Keratinocyte (primary cell): ENCODE measurements around the gene FOXP4. TPM values are rescaled to one million over a fixed set of nuclear protein-coding genes. Genes with fewer than 3 reads are reported as not detected.

Experiments used
- DNase-seq: peaks from one replicate; pipeline ENCODE4 v3.0.0-alpha.2; 2011; ENCODE audit warnings: low read depth, missing footprints, low spot score
- FAIRE-seq: peaks from 2 replicates; lab custom pipeline; 2011; peaks lifted over from hg19 to GRCh38; lab: Jason Lieb, UNC
- H2AFZ ChIP-seq: 2 replicates; pipeline ENCODE4 v1.6.0; 2012; ENCODE audit warnings: low read length, control low read depth, inconsistent platforms; ENCODE audit not compliant: control insufficient read depth
- H3K27ac ChIP-seq: 2 replicates; pipeline ENCODE4 v1.5.1; 2011; ENCODE audit warnings: low read length; ENCODE audit not compliant: control insufficient read depth, insufficient read depth
- H3K27me3 ChIP-seq: 3 replicates; pipeline ENCODE4 v1.6.0; 2011; ENCODE audit warnings: low read length; ENCODE audit not compliant: control insufficient read depth, insufficient read depth; ENCODE audit errors: extremely low read depth
- H3K36me3 ChIP-seq, 2 experiments: 2 replicates in 1 of 2; 3 replicates in 1 of 2; pipeline ENCODE4 v1.5.1; 2011; ENCODE audit warnings: low read length in 2 of 2, mild to moderate bottlenecking in 1 of 2; ENCODE audit not compliant: control insufficient read depth in 2 of 2, insufficient read depth in 2 of 2; ENCODE audit errors: extremely low read depth in 1 of 2
- H3K4me1 ChIP-seq: 3 replicates; pipeline ENCODE4 v1.5.1; 2011; ENCODE audit warnings: low read length; ENCODE audit not compliant: control insufficient read depth, insufficient read depth; ENCODE audit errors: extremely low read depth
- H3K4me2 ChIP-seq: 3 replicates; pipeline ENCODE4 v1.6.0; 2011; ENCODE audit warnings: low read depth, low read length; ENCODE audit not compliant: control insufficient read depth, insufficient read depth; ENCODE audit errors: extremely low read depth
- H3K4me3 ChIP-seq, 3 experiments: fragments of 200-600 bp in 1 of 3; sonication (generic) in 1 of 3; 2 replicates in 2 of 3; 3 replicates in 1 of 3; pipeline ENCODE4 v1.5.1; 2011 to 2016; ENCODE audit warnings: low read length in 3 of 3, mild to moderate bottlenecking in 3 of 3, control low read depth in 2 of 3, inconsistent platforms in 1 of 3, low read depth in 1 of 3, mixed read lengths in 1 of 3, mixed run types in 1 of 3, moderate library complexity in 1 of 3; ENCODE audit not compliant: control insufficient read depth in 2 of 3, insufficient read depth in 2 of 3; ENCODE audit errors: extremely low read depth in 1 of 3
- H3K79me2 ChIP-seq: 2 replicates; pipeline ENCODE4 v1.6.0; 2012; ENCODE audit warnings: low read length; ENCODE audit not compliant: control insufficient read depth, insufficient read depth
- H3K9ac ChIP-seq: 3 replicates; pipeline ENCODE4 v1.6.0; 2011; ENCODE audit warnings: low read length; ENCODE audit not compliant: control insufficient read depth, insufficient read depth; ENCODE audit errors: extremely low read depth
- H3K9me1 ChIP-seq: 3 replicates; pipeline ENCODE4 v1.6.0; 2011; ENCODE audit warnings: low read length; ENCODE audit not compliant: control insufficient read depth, insufficient read depth; ENCODE audit errors: extremely low read depth
- H3K9me3 ChIP-seq: 2 replicates; pipeline ENCODE4 v1.5.1; 2012; ENCODE audit warnings: low read depth, low read length; ENCODE audit not compliant: control insufficient read depth
- H4K20me1 ChIP-seq: 3 replicates; pipeline ENCODE4 v1.6.0; 2011; ENCODE audit warnings: low read length; ENCODE audit not compliant: control insufficient read depth, insufficient read depth; ENCODE audit errors: extremely low read depth
- CTCF ChIP-seq, 3 experiments: IDR thresholded peaks in 1 of 3; conservative IDR thresholded peaks in 1 of 3; optimal IDR thresholded peaks in 1 of 3; 2 replicates in 2 of 3; 3 replicates in 1 of 3; pipeline versions ENCODE3 to v1.5.1; 2011; ENCODE audit warnings: low read length in 3 of 3, mild to moderate bottlenecking in 3 of 3, moderate library complexity in 2 of 3, control low read depth in 1 of 3, inconsistent platforms in 1 of 3; ENCODE audit not compliant: insufficient read depth in 2 of 3; ENCODE audit errors: extremely low read depth in 1 of 3
- EZH2 ChIP-seq: IDR thresholded peaks from one replicate; pipeline ENCODE4 v1.6.1; 2012; ENCODE audit warnings: inconsistent platforms, mild to moderate bottlenecking, low read length, moderate library complexity
- dilution Hi-C: fragments of 300-500 bp; cut with MboI; formaldehyde crosslinking; loops from one replicate; pipeline ENCODE4 v1.7.0; 2020; ENCODE audit warnings: low sequenced_read_pairs; ENCODE audit not compliant: extremely low pct_ligation_motif_present
- polyA plus RNA-seq, 5 experiments: library from polyadenylated mRNA; depleted of rRNA in 3 of 5; stranded (reverse) in 3 of 5; stranded (forward) in 1 of 5; unstranded in 1 of 5; fragments of >200 nt; gene quantifications; 1 replicate in 1 of 5; 2 replicates in 3 of 5; 3 replicates in 1 of 5; pipeline versions ENCODE4 v1.2.1 to v1.2.3, GENCODE V29; 2011 to 2012; ENCODE audit warnings: missing spikeins in 2 of 5, low read depth in 1 of 5, low replicate concordance in 1 of 5

FOXP4 gene
- polyA plus RNA-seq, 1 donor (not counting 4 experiments of a cell fraction or from before 2014, with no cell fraction given) = 1.1 TPM

GRCh38 chr6:41644297-41644879, 98.2 kb downstream of the FOXP4 start:
- TF ChIP-seq EZH2 = no peak
- TF ChIP-seq CTCF (optimal IDR thresholded peaks at IDR 0.05 in 1 of 3, IDR thresholded peaks at IDR 0.05 in 1 of 3, conservative IDR thresholded peaks at IDR 0.05 in 1 of 3; ENCODE audit: extremely low read depth in 1 of 3, insufficient read depth in 2 of 3, low read length in 3 of 3) = no peak

GRCh38 chr6:41645007-41645618, 98.9 kb downstream of the FOXP4 start:
- Histone ChIP-seq H3K4me1 (peaks cover 33% of the 10 kb centered on the region), H3K4me2 (no peak overlapping the region), H4K20me1 (peaks cover 14% of the 10 kb centered on the region), H2AFZ (no peak overlapping the region), H3K9me1 (peaks cover 5% of the 10 kb centered on the region), H3K36me3 (peaks cover 35 to 59% of the 10 kb centered on the region in 2 experiments), H3K9me3 (no peaks in the 10 kb centered on the region), H3K9ac (no peak overlapping the region), H3K79me2 (peaks cover 38% of the 10 kb centered on the region), H3K27ac (no peak overlapping the region), H3K4me3 (no peak overlapping the region), H3K27me3 (no peaks in the 10 kb centered on the region)
- FAIRE-seq = no peak
- no peak for DNase-seq
- dilution Hi-C loops = no loop called here
- TF ChIP-seq EZH2 (no peak), CTCF (optimal IDR thresholded peaks at IDR 0.05 in 1 of 3, IDR thresholded peaks at IDR 0.05 in 1 of 3, conservative IDR thresholded peaks at IDR 0.05 in 1 of 3; ENCODE audit: extremely low read depth in 1 of 3, insufficient read depth in 2 of 3, low read length in 3 of 3) (no peak)

More at GRCh38 chr6:41644297-41644879, 98.2 kb downstream of the FOXP4 start:
- peaks cover 15% of the 10 kb centered on the region for H4K20me1 ChIP-seq
- H3K9me1 ChIP-seq = peaks cover 5% of the 10 kb centered on the region
- no peak overlapping the region for H3K27ac ChIP-seq
- no peak overlapping the region for H3K9ac ChIP-seq
- peak overlapping the region; percentile 52 for H3K4me2 ChIP-seq
- H3K27me3 ChIP-seq = no peaks in the 10 kb centered on the region
- H3K4me3 ChIP-seq = peak overlapping the region in 2 of 3 experiments; percentile 15 to 30
- H3K4me1 ChIP-seq = peaks cover 34% of the 10 kb centered on the region
- FAIRE-seq (peak; percentile 78), DNase-seq (no peak)
- dilution Hi-C loops = no loop called here
- no peaks in the 10 kb centered on the region for H3K9me3 ChIP-seq
- H3K79me2 ChIP-seq = peaks cover 45% of the 10 kb centered on the region
- peaks cover 40 to 59% of the 10 kb centered on the region in 2 experiments for H3K36me3 ChIP-seq
- no peak overlapping the region for H2AFZ ChIP-seq
